Fibroblast of lung (primary cell): ENCODE data around the gene PLEKHG1.

ENCODE experiments used
- EZH2 ChIP-seq: IDR thresholded peaks from 2 replicates; pipeline ENCODE4 v1.5.1; 2012; ENCODE audit warnings: low read length, control low read depth, mild to moderate bottlenecking; ENCODE audit errors: missing control alignments
- TF ChIP-seq, protein P1 (sequence below), 2 donors: IDR thresholded peaks in 1 of 2; conservative IDR thresholded peaks in 1 of 2; 1 replicate in 1 of 2; 2 replicates in 1 of 2; pipeline ENCODE4 v1.5.1; 2011 to 2012; ENCODE audit warnings: low read length in 2 of 2, control low read depth in 1 of 2, inconsistent platforms in 1 of 2, low read depth in 1 of 2, mild to moderate bottlenecking in 1 of 2

DNA sequence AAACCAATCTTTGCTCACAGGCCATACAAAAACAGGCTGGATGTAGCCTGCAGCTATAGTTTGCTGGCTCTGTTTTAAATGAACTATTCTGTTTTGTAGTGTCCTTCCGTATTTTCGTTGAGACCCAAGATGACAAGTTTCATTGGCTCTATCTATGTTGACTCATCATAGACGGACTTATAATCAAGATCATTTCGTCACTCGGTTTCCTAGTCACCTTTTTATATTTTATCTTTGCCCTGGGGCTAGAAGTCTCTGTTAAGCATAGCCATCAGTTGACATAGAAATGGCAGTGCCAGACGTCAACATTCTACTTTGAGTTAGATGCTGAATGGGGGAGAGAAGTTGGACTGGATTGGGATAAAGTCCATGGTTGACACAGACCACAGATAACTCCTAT lies 4.8 kb downstream of the PLEKHG1 start:
- TF ChIP-seq, protein P1, sequence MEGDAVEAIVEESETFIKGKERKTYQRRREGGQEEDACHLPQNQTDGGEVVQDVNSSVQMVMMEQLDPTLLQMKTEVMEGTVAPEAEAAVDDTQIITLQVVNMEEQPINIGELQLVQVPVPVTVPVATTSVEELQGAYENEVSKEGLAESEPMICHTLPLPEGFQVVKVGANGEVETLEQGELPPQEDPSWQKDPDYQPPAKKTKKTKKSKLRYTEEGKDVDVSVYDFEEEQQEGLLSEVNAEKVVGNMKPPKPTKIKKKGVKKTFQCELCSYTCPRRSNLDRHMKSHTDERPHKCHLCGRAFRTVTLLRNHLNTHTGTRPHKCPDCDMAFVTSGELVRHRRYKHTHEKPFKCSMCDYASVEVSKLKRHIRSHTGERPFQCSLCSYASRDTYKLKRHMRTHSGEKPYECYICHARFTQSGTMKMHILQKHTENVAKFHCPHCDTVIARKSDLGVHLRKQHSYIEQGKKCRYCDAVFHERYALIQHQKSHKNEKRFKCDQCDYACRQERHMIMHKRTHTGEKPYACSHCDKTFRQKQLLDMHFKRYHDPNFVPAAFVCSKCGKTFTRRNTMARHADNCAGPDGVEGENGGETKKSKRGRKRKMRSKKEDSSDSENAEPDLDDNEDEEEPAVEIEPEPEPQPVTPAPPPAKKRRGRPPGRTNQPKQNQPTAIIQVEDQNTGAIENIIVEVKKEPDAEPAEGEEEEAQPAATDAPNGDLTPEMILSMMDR (conservative IDR thresholded peaks at IDR 0.05 in 1 of 2, IDR thresholded peaks at IDR 0.05 in 1 of 2; ENCODE audit: low read depth in 1 of 2, low read length in 2 of 2): no peak
- no peak for TF ChIP-seq EZH2
